ENCODE data around the gene SIPA1L2.

GRCh38 chr1:232581932-232582331 lies 48.0 kb downstream of the SIPA1L2 start:
- TF ChIP-seq BHLHE40 (IDR thresholded peaks at IDR 0.05; ENCODE audit: borderline replicate concordance) (no peak), ELF4 (IDR thresholded peaks at IDR 0.05) (no peak), LEF1 (IDR thresholded peaks at IDR 0.05; ENCODE audit: borderline replicate concordance) (no peak), HDGF (IDR thresholded peaks at IDR 0.05; ENCODE audit: borderline replicate concordance) (no peak), FOXA1 (IDR thresholded peaks at IDR 0.05) (no peak), TARDBP (IDR thresholded peaks at IDR 0.05) (no peak), ARNT (IDR thresholded peaks at IDR 0.05) (no peak), PKNOX1 (IDR thresholded peaks at IDR 0.05) (no peak), SP1 (IDR thresholded peaks at IDR 0.05) (no peak), FOXK2 (IDR thresholded peaks at IDR 0.05) (no peak), SUZ12 (IDR thresholded peaks at IDR 0.05) (no peak), NFRKB (IDR thresholded peaks at IDR 0.05) (no peak), L3MBTL2 (conservative IDR thresholded peaks at IDR 0.05) (no peak)

All from HEK293T (cell line).